Measurements from ENCODE around the gene CFAP92.
A peak's percentile ranks its signal among the peaks of the same experiment; 100 is the strongest.

The CFAP92 gene

GRCh38 chr3:128987302-128988100, 6.4 kb downstream of the CFAP92 start:
- DNase-seq (ENCODE audit: low read depth), result no peak

GRCh38 chr3:128984596-128984995, 9.3 kb downstream of the CFAP92 start:
- DNase-seq (ENCODE audit: low read depth), result no peak

GRCh38 chr3:128983293-128984069, 10.4 kb downstream of the CFAP92 start:
- no peak for DNase-seq (ENCODE audit: low read depth)

- DNase-seq (ENCODE audit: low read depth), result no peak
These were observed 18.6 kb downstream of the CFAP92 start for GRCh38 chr3:128975276-128975675.

GRCh38 chr3:128973988-128974564, 19.8 kb downstream of the CFAP92 start:
- no peak for DNase-seq (ENCODE audit: low read depth)

- peak; percentile 60 for DNase-seq (ENCODE audit: low read depth)
These were observed 22.3 kb downstream of the CFAP92 start for GRCh38 chr3:128971421-128972100.

GRCh38 chr3:128970740-128971047, 23.2 kb downstream of the CFAP92 start:
- DNase-seq (ENCODE audit: low read depth), result peak; percentile 12

- DNase-seq (ENCODE audit: low read depth), result peak; percentile 54
These were observed 23.7 kb downstream of the CFAP92 start for GRCh38 chr3:128969993-128970739.

GRCh38 chr3:128967748-128968355, 26.0 kb downstream of the CFAP92 start:
- DNase-seq (ENCODE audit: low read depth), result no peak

- DNase-seq (ENCODE audit: low read depth), result no peak
These were observed 28.1 kb downstream of the CFAP92 start for GRCh38 chr3:128965818-128966217.

- no peak for DNase-seq (ENCODE audit: low read depth)
These were observed 28.6 kb downstream of the CFAP92 start for GRCh38 chr3:128965280-128965679.

- no peak for DNase-seq (ENCODE audit: low read depth)
These were observed 37.4 kb downstream of the CFAP92 start for GRCh38 chr3:128956440-128956839.

GRCh38 chr3:128950223-128950938, 43.5 kb downstream of the CFAP92 start:
- peak; percentile 36 for DNase-seq (ENCODE audit: low read depth)

- DNase-seq (ENCODE audit: low read depth), result no peak
These were observed 44.7 kb downstream of the CFAP92 start for GRCh38 chr3:128949158-128949557.

GRCh38 chr3:128946411-128946810, 47.5 kb downstream of the CFAP92 start:
- peak; percentile 60 for DNase-seq (ENCODE audit: low read depth)

- no peak for DNase-seq (ENCODE audit: low read depth)
These were observed 48.0 kb downstream of the CFAP92 start for GRCh38 chr3:128945878-128946175.

GRCh38 chr3:128945041-128945877, 48.6 kb downstream of the CFAP92 start:
- DNase-seq (ENCODE audit: low read depth), result no peak

- DNase-seq (ENCODE audit: low read depth), result no peak
These were observed 51.5 kb downstream of the CFAP92 start for GRCh38 chr3:128942161-128942952.

GRCh38 chr3:128940252-128940651, 53.6 kb downstream of the CFAP92 start:
- no peak for DNase-seq (ENCODE audit: low read depth)

Measured in EH (cell line).